ENCODE measurements around the gene ERH. TPM values are rescaled to one million over a fixed set of nuclear protein-coding genes. Genes with fewer than 3 reads are reported as not detected.

The ERH gene
- total RNA-seq, 1 donor from 2014 or later = 223 TPM

DNA sequence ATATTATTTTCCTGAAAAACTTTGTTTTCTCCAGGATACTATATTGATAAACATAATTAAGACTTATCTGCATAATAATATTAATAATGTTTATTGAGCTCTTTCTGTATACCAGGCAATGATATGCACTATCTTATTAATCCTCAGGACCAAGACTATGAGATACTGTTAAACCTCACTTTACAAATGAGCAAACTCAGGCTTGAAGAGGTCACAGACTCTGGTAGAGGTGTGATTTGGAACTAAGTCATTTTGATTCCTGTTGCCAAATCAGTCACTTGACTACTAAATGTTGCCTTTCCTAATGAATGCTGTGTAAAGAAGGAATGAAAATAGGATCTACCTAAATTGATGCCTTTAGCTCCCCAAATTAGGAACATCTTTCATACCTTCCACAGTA, 7.7 kb upstream of the ERH start:
- DNase-seq = no peak
- Mint-ChIP-seq H3K27me3 (ENCODE audit: unreplicated experiment) (no peaks in the 10 kb centered on the region), H3K4me1 (ENCODE audit: low read depth, unreplicated experiment) (peaks cover 2% of the 10 kb centered on the region), H3K4me3 (ENCODE audit: unreplicated experiment) (no peak overlapping the region), H3K27ac (ENCODE audit: unreplicated experiment) (no peak overlapping the region), H3K36me3 (ENCODE audit: unreplicated experiment) (no peaks in the 10 kb centered on the region), H3K9me3 (ENCODE audit: unreplicated experiment) (no peaks in the 10 kb centered on the region)
- TF ChIP-seq CTCF (IDR thresholded peaks at IDR 0.05; ENCODE audit: partially characterized antibody, unreplicated experiment) = no peak

DNA sequence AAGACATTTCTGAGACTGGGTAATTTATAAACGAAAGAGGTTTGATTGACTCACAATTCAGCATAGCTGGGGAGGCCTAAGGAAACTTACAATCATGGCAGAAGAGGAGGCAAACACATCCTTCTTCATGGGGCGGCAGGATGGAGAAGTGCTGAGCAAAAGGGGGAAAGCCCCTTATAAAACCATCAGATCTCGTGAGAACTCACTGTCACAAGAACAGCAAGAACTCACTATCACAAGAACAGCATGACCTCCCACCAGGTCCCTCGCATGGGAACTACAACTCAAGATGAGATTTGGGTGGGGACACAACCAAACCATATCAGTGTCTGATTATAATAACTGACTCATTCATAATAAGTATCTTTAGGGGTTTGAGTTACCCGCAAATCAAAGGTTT, 6.8 kb upstream of the ERH start:
- Mint-ChIP-seq H3K27me3 (ENCODE audit: unreplicated experiment) (no peaks in the 10 kb centered on the region), H3K9me3 (ENCODE audit: unreplicated experiment) (no peaks in the 10 kb centered on the region), H3K27ac (ENCODE audit: unreplicated experiment) (no peak overlapping the region), H3K4me3 (ENCODE audit: unreplicated experiment) (no peak overlapping the region), H3K36me3 (ENCODE audit: unreplicated experiment) (no peaks in the 10 kb centered on the region), H3K4me1 (ENCODE audit: low read depth, unreplicated experiment) (peaks cover 7% of the 10 kb centered on the region)
- no peak for TF ChIP-seq CTCF (IDR thresholded peaks at IDR 0.05; ENCODE audit: partially characterized antibody, unreplicated experiment)
- DNase-seq = no peak

GRCh38 chr14:69404478-69404877, 6.4 kb upstream of the ERH start:
- Mint-ChIP-seq H3K4me3 (ENCODE audit: unreplicated experiment) (no peak overlapping the region), H3K27me3 (ENCODE audit: unreplicated experiment) (no peaks in the 10 kb centered on the region), H3K36me3 (ENCODE audit: unreplicated experiment) (no peaks in the 10 kb centered on the region), H3K4me1 (ENCODE audit: low read depth, unreplicated experiment) (peaks cover 8% of the 10 kb centered on the region), H3K27ac (ENCODE audit: unreplicated experiment) (no peak overlapping the region), H3K9me3 (ENCODE audit: unreplicated experiment) (no peaks in the 10 kb centered on the region)
- DNase-seq = no peak
- no peak for TF ChIP-seq CTCF (IDR thresholded peaks at IDR 0.05; ENCODE audit: partially characterized antibody, unreplicated experiment)

- no peak overlapping the region for H3K4me3 Mint-ChIP-seq (ENCODE audit: unreplicated experiment)
- no peak overlapping the region for H3K27ac Mint-ChIP-seq (ENCODE audit: unreplicated experiment)
- TF ChIP-seq CTCF (IDR thresholded peaks at IDR 0.05; ENCODE audit: partially characterized antibody, unreplicated experiment) = no peak
These were observed 3.7 kb upstream of the ERH start for GRCh38 chr14:69401841-69402240.

DNA sequence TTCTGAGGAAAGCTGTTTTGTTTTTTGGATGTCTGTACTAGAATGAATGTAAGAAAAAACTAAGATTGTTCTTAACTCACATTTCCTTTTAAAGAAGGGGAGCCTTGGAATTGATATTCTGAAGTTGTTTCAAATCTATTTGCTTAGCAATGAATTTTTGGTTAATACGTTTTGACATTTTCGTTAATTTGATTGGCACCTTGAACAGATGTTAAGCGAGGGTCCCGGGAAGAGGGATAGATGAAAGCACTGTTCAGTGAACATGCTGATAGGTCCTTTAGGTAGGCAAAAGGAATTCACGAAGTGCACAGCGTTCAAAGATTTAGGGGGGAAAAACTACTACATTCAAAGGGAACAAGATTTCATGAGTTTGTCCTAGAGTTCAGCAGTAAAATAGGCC, 2.1 kb upstream of the ERH start:
- Mint-ChIP-seq H3K9me3 (ENCODE audit: unreplicated experiment) (peaks cover 3% of the 10 kb centered on the region), H3K27ac (ENCODE audit: unreplicated experiment) (no peak overlapping the region), H3K4me3 (ENCODE audit: unreplicated experiment) (peak overlapping the region; percentile 96), H3K36me3 (ENCODE audit: unreplicated experiment) (no peaks in the 10 kb centered on the region), H3K27me3 (ENCODE audit: unreplicated experiment) (peaks cover 3% of the 10 kb centered on the region), H3K4me1 (ENCODE audit: low read depth, unreplicated experiment) (peaks cover 12% of the 10 kb centered on the region)
- DNase-seq = no peak
- no peak for TF ChIP-seq CTCF (IDR thresholded peaks at IDR 0.05; ENCODE audit: partially characterized antibody, unreplicated experiment)

More at GRCh38 chr14:69401841-69402240, 3.7 kb upstream of the ERH start:
- no peak for DNase-seq
- Mint-ChIP-seq H3K36me3 (ENCODE audit: unreplicated experiment) (no peaks in the 10 kb centered on the region), H3K4me1 (ENCODE audit: low read depth, unreplicated experiment) (peaks cover 12% of the 10 kb centered on the region), H3K9me3 (ENCODE audit: unreplicated experiment) (peaks cover 3% of the 10 kb centered on the region), H3K27me3 (ENCODE audit: unreplicated experiment) (peaks cover 3% of the 10 kb centered on the region)

Data from glutamatergic neuron (in vitro differentiated cells).